SK-N-SH treated with all-trans-retinoic acid at 6 μM for 48 hours (cell line): ENCODE data around the gene SAP30L.

ENCODE experiments used
- ATAC-seq: fragments of 200-7000 bp; cut with Tn5 transposase; 3 replicates; pipeline ENCODE4 v1.9.1; 2020; ENCODE audit warnings: mild to moderate bottlenecking, moderate library complexity
- ARNTL ChIP-seq: fragments of 450-650 bp; formaldehyde crosslinking; IDR thresholded peaks from 2 replicates; pipeline ENCODE4 v1.5.0; 2020; ENCODE audit warnings: low read depth, mild to moderate bottlenecking, moderate library complexity, borderline replicate concordance
- BACH2 ChIP-seq: fragments of 250-450 bp; sonication (Bioruptor Pico); IDR thresholded peaks from 2 replicates; pipeline ENCODE4 v1.9.0; 2021; ENCODE audit warnings: mild to moderate bottlenecking, borderline replicate concordance
- CREB5 ChIP-seq: fragments of 250-450 bp; sonication (Bioruptor Pico); IDR thresholded peaks from 2 replicates; pipeline ENCODE4 v1.5.1; 2020; ENCODE audit warnings: low read depth, mild to moderate bottlenecking, moderate library complexity
- ESRRG ChIP-seq: fragments of 250-450 bp; sonication (Bioruptor Pico); IDR thresholded peaks from 2 replicates; pipeline ENCODE4 v1.6.1; 2021; ENCODE audit warnings: mild to moderate bottlenecking
- ISL1 ChIP-seq: fragments of 250-450 bp; sonication (Bioruptor Pico); IDR thresholded peaks from 2 replicates; pipeline ENCODE4 v2.1.2; 2022; ENCODE audit warnings: mild to moderate bottlenecking, moderate library complexity
- PATZ1 ChIP-seq: fragments of 250-450 bp; sonication (Bioruptor Pico); IDR thresholded peaks from 2 replicates; pipeline ENCODE4 v1.8.0; 2020; ENCODE audit warnings: mild to moderate bottlenecking, moderate library complexity, borderline replicate concordance
- RARB ChIP-seq: fragments of 250-450 bp; sonication (Bioruptor Pico); IDR thresholded peaks from 2 replicates; pipeline ENCODE4 v1.8.0; 2021; ENCODE audit warnings: mild to moderate bottlenecking, moderate library complexity
- SNAI2 ChIP-seq: fragments of 250-450 bp; sonication (Bioruptor Pico); IDR thresholded peaks from 2 replicates; pipeline ENCODE4 v1.5.0; 2020; ENCODE audit warnings: mild to moderate bottlenecking, moderate library complexity
- TOX ChIP-seq: fragments of 250-450 bp; sonication (Bioruptor Pico); IDR thresholded peaks from 2 replicates; pipeline ENCODE4 v1.8.0; 2021; ENCODE audit warnings: mild to moderate bottlenecking, moderate library complexity, borderline replicate concordance
- TSHZ2 ChIP-seq: fragments of 250-450 bp; sonication (Bioruptor Pico); IDR thresholded peaks from 2 replicates; pipeline ENCODE4 v1.5.0; 2020; ENCODE audit warnings: mild to moderate bottlenecking, moderate library complexity
- ZC3H10 ChIP-seq: fragments of 250-450 bp; sonication (Bioruptor Pico); IDR thresholded peaks from 2 replicates; pipeline ENCODE4 v1.5.1; 2021; ENCODE audit warnings: mild to moderate bottlenecking, moderate library complexity
- ZFP3 ChIP-seq: fragments of 250-450 bp; sonication (Bioruptor Pico); IDR thresholded peaks from 2 replicates; pipeline ENCODE4 v1.5.0; 2020; ENCODE audit warnings: mild to moderate bottlenecking, moderate library complexity
- ZFP30 ChIP-seq: fragments of 450-650 bp; formaldehyde crosslinking; IDR thresholded peaks from 2 replicates; pipeline ENCODE4 v1.5.0; 2022; ENCODE audit warnings: mild to moderate bottlenecking, moderate library complexity
- ZNF565 ChIP-seq: fragments of 450-650 bp; formaldehyde crosslinking; conservative IDR thresholded peaks from 2 replicates; pipeline ENCODE4 v1.5.0; 2020; ENCODE audit warnings: low read depth, mild to moderate bottlenecking, moderate library complexity
- ZNF70 ChIP-seq: fragments of 450-650 bp; formaldehyde crosslinking; IDR thresholded peaks from 2 replicates; pipeline ENCODE4 v1.5.0; 2020; ENCODE audit warnings: mild to moderate bottlenecking, moderate library complexity
- ZNF8 ChIP-seq: fragments of 450-650 bp; formaldehyde crosslinking; IDR thresholded peaks from 2 replicates; pipeline ENCODE4 v1.5.0; 2020; ENCODE audit warnings: mild to moderate bottlenecking, moderate library complexity
- TF ChIP-seq, protein P1 (sequence below): fragments of 250-450 bp; sonication (Bioruptor Pico); IDR thresholded peaks from 2 replicates; pipeline ENCODE4 v1.8.0; 2021; ENCODE audit warnings: low read depth, mild to moderate bottlenecking, moderate library complexity, borderline replicate concordance
- TF ChIP-seq, protein P2 (sequence below): fragments of 250-450 bp; sonication (Bioruptor Pico); IDR thresholded peaks from 2 replicates; pipeline ENCODE4 v1.5.1; 2021; ENCODE audit warnings: mild to moderate bottlenecking, moderate library complexity

SAP30L gene

DNA sequence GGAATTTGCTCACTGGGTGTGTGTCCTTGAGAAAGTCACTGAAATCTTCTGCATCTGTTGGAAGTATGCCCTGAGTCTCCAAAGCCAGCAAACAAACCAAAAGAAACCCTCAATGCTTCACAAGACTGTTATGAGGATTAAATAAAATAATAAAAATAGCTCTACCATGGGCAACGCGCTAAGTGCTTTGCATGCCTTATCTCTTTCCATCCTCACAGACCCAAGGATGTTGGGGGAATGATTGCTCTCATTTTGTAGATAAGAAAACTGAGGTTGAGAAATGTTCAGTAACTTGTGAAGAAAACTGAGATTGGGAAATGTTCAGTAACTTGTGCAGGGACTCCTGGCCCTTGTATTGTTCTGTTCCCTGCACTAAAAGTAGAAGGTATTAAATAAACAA is 24.3 kb downstream of the SAP30L start:
- no peak for ATAC-seq
- TF ChIP-seq ZNF8 (CRISPR knock-in tag) (no peak), TSHZ2 (CRISPR knock-in tag) (no peak), ZFP3 (CRISPR knock-in tag) (no peak), ZFP30 (no peak)

DNA sequence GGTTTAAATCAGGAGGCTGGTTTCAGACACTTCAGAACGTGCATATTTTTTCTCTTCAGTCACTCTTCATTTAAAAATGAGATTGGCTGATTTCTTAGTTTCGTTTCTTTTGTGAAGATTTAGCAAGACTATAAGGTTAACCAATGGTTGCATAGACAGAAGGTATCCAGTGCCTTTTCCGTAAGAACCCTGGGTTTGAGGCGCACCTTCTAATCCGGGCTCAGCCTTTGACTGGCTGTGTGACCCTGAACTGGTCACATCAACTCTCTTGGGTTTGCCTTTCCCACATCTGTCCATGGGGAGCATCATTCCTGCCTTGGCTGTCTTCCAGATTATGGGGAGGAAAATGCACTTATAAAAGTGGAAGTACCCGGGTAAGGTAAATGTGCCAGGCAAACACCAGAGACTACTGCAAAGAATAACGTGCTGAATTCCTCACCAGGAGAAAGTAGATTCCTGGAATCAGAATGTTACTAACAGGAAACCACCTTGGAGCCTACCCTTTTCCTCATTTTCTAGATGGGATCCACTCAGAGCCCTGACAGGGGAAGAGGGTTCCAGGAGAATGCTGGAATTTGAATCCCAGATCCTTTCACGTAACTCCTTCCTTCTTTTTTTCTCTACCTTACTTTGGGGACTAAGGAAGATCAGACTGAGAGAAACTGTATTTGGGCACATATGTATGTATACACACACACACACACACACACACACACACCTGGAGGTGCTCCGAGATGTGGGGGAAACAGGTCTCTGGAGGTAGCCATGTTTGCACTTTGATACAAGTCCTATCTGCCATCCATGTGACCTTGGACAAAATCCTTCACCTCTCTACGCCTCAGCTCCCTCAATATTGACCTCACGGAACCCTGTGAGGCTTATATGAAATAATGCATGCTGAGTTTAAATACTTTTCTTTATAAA is 25.4 kb downstream of the SAP30L start:
- TF ChIP-seq BACH2 (CRISPR knock-in tag): no peak
- no peak for TF ChIP-seq ESRRG (CRISPR knock-in tag)
- peak; percentile 28; the same call in 1 of the 2 replicates for TF ChIP-seq TSHZ2 (CRISPR knock-in tag)
- TF ChIP-seq ARNTL (CRISPR knock-in tag): no peak
- no peak for ATAC-seq

- no peak for ATAC-seq
- no peak for TF ChIP-seq SNAI2 (CRISPR knock-in tag)
- TF ChIP-seq ZNF565 (CRISPR knock-in tag): no peak
- TF ChIP-seq ZNF70 (CRISPR knock-in tag): no peak
- TF ChIP-seq, protein P1, sequence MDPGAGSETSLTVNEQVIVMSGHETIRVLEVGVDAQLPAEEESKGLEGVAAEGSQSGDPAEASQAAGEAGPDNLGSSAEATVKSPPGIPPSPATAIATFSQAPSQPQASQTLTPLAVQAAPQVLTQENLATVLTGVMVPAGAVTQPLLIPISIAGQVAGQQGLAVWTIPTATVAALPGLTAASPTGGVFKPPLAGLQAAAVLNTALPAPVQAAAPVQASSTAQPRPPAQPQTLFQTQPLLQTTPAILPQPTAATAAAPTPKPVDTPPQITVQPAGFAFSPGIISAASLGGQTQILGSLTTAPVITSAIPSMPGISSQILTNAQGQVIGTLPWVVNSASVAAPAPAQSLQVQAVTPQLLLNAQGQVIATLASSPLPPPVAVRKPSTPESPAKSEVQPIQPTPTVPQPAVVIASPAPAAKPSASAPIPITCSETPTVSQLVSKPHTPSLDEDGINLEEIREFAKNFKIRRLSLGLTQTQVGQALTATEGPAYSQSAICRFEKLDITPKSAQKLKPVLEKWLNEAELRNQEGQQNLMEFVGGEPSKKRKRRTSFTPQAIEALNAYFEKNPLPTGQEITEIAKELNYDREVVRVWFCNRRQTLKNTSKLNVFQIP (CRISPR knock-in tag): no peak
- no peak for TF ChIP-seq ESRRG (CRISPR knock-in tag)
- no peak for TF ChIP-seq TOX (CRISPR knock-in tag)
- TF ChIP-seq, protein P2, sequence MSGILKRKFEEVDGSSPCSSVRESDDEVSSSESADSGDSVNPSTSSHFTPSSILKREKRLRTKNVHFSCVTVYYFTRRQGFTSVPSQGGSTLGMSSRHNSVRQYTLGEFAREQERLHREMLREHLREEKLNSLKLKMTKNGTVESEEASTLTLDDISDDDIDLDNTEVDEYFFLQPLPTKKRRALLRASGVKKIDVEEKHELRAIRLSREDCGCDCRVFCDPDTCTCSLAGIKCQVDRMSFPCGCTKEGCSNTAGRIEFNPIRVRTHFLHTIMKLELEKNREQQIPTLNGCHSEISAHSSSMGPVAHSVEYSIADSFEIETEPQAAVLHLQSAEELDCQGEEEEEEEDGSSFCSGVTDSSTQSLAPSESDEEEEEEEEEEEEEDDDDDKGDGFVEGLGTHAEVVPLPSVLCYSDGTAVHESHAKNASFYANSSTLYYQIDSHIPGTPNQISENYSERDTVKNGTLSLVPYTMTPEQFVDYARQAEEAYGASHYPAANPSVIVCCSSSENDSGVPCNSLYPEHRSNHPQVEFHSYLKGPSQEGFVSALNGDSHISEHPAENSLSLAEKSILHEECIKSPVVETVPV (CRISPR knock-in tag): no peak
- TF ChIP-seq CREB5 (CRISPR knock-in tag): no peak
- no peak for TF ChIP-seq RARB
- TF ChIP-seq ZFP30: no peak
- no peak for TF ChIP-seq ZFP3 (CRISPR knock-in tag)
- no peak for TF ChIP-seq ARNTL (CRISPR knock-in tag)
- no peak for TF ChIP-seq ZC3H10 (CRISPR knock-in tag)
- no peak for TF ChIP-seq ISL1 (CRISPR knock-in tag)
- no peak for TF ChIP-seq PATZ1 (CRISPR knock-in tag)
- TF ChIP-seq ZNF8 (CRISPR knock-in tag): no peak
Measured at GRCh38 chr5:154472871-154473580, 27.2 kb downstream of the SAP30L start.
